Measurements from ENCODE around the gene SCGB2B2.
A peak's percentile ranks its signal among the peaks of the same experiment; 100 is the strongest.
"Not testable (repeated sequence)": the region's sequence is repeated elsewhere in the genome, so short reads cannot be mapped to it uniquely, and the experiment has no call there.

Gene SCGB2B2

DNA sequence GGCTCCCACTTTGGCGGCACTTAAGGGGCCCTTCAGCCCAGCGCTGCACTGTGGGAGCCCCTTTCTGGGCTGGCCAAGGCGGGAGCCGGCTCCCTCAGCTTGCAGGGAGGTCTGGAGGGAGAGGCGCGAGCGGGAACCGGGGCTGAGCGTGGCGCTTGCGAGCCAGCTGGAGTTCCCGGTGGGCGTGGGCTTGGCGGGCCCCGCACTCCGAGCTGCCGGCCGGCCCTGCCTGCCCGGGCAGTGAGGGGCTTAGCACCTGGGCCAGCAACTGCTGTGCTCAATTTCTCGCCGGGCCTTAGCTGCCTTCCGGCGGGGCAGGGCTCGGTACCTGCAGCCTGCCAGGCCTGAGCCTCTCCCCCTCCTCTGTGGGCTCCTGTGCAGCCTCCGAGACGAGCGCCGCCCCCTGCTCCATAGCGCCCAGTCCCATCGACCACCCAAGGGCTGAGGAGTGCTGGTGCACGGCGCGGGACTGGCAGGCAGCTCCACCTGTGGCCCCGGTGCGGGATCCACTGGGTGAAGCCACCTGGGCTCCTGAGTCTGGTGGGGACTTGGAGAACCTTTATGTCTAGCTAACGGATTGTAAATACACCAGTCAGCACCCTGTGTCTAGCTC is 8.8 kb downstream of the SCGB2B2 start:
- DNase-seq = not testable (repeated sequence)

DNA sequence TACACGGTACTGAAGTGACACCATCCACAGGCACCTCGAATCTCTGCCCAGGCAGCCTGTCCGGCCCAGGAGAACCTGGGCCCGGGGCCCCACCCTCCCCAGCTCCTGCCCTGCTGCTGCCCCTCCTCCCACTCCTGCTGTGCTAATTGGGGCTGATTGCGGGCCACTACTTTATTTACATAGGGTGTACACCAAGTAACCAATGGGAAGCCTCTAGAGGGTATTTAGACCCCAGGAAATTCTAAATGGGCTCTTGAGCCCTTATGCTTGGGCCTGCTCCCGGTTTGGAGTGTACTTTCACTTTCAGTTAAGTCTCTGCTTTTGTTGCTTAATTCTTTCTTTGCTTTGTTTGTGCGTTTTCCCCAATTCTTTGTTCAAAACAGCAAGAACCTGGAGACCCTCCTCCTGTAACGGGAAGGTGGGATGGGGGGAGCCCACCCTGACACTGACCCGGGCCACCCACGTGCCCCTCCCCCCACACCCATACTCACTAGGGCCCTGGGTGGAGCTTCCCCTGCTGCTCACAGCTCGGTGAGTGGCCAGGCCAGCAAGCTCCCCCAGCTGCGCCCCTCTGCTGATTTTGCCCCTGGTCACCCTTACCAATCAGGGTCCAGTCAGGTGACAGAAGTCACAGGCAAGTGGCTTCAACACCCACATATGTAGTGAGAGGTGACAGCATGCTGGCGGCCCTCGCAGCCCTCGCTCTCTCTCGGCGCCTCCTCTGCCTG is 9.4 kb downstream of the SCGB2B2 start:
- DNase-seq = no peak

DNA sequence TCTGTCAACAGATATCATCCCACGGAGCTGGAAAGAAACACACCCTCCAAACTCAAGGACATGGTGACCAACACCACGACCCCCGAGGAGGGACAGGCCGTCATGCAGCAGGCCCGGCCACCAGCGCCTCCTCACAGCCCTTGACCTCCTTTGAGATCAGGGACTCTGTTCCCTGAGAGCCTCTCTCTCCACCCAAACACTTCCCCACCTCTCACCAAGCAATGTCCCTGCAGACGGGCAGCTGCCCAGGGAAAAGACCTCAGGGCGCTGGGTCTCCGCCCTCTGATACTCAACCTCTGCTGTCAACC is 10.0 kb downstream of the SCGB2B2 start:
- no peak for DNase-seq

DNA sequence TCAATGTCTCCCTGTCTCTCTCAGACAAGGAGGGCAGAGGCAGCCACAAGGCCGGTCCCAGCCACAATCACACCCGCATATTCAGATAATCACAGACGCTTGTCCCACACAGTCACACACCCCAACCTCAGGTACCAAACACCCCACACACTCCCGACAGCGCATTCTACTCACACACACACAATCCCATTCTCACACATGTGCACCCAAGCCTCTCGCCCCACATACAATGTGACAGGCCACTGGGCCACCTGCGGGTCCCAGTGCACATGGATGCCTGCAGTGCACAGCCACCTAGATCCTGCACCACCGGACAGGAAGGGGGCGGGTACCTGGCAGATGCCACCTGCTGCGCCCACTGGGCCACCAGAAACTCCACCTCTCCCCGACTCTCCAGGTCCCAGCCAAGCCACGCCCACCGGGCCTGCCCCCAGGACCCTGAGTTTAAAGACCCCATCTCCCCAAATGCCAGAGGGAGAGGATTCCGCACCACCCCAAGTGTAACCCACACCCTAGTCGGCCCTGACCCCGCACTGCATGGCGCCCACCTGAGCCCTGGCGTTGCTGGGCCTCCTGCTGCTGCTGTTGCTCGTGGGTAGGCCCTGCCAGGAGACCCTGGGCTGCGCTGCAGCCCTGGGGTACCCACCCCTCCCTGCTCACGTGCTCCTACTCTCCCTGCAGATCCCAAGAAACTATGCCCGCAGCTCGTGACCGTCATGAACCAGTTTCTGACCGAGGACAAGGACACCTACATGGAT is 10.6 kb downstream of the SCGB2B2 start:
- DNase-seq = no peak

DNA sequence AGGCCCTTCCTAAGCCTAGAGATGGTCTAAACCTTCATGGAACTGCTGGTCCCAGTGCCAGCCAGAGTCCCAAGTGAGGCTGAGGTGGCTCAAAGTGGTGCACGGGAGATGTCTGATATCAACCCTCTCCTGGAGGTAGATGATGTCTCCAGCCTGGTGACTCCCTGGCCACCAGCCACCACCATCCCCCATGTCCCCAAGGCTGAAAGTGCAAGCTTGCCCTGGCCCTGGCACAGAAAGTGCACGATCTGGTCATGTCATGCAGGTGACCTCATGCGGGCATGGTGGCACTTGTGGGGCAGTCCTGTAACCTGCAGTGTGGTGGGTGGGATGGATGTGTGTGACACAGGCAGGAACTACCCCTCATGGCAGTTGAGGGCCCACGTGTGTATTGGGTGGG is 11.7 kb downstream of the SCGB2B2 start:
- not testable (repeated sequence) for DNase-seq

DNA sequence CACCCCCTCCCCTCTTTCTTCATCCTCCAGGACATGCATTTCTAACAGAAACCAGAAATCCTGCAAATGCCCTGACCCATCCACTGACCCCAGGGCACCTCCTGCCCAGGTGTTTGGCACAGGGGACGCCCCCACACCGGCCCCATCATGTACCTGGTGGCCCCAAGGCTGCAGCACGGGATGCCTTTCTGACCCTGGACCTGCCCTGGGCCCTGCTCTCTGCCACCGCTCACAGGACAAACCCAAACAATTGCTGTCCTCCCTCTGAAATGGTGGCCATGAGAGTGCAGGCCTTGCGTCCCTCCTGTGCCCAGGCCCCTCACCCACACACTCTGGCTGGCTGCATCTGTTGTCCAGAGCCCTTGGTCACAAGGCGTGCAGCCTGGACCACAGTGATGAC is 12.1 kb downstream of the SCGB2B2 start:
- DNase-seq = no peak

DNA sequence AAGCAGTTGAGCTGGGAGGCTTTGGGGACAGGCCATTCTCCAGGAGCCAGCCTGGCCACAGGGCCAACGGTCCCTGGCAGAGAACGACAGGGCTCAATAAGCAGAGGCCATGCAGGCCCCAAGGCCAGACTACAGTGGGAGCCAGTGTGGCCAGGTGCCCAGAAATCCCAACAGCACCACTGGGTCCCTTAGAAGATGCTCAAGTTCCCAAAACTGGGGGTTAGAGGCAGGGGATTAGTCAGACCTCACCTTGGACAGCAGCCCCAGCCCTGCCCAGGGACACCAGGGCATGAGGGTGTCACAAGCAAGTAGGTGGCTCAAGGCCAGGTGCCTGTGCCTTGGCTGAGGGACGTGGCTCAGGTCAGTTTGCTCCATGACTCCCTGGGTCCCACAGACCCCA is 12.8 kb downstream of the SCGB2B2 start:
- DNase-seq = no peak

DNA sequence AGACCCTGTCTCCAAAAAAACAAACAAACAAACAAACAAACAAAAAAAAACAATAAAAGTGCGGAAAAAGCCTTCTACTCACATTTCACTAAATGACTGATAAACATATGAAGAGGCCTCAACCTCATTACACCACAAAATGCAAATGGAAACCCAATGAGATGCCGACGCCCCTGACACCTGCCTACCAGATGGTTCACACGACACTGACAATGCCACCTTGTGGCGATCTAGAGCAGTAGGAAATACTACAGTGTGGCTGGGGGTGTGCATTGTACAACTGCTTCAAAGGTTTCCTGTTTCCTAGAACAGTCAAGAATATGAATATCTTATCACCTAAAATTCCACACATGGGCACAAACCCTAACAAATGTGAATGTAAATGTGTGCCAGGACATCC is 14.0 kb downstream of the SCGB2B2 start:
- DNase-seq = peak; percentile 52

DNA sequence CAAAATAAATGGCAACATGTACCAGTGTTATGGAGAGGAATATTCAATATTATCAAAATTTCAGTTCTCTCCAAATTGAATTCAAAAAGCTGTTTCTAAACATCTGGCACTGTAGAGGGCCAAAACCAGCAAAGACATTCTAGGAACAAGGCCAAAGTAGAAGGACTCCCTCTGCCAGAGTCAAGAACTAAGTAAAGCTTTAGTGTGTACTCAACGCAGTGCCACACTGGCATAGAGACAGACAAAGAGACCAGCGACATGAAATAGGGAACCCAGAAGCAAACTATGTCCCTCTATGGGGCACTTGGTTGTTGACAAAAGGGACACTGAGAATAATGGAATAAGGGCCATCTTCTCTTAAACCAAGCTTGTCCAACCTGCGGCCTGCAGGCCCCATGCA is 15.6 kb downstream of the SCGB2B2 start:
- DNase-seq = no peak

DNA sequence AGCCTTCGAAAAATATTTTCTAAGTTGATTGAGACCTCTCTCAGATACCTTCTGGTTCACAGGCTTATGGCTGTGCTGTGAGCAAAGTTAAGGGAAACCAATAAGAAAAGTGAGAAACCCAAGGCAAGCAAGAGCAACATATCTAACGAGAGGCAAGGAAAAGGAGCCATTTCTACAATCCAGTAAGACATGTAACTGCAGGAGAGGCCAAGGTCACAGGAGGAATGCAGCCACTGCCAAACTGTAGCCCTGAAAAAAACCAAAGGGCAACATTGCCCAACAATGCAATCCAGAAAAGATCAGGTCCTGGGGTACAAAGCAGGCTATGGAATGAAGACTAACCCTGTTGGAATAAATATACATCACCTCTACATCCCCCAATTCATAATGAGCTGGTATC is 21.3 kb downstream of the SCGB2B2 start:
- no peak for DNase-seq

DNA sequence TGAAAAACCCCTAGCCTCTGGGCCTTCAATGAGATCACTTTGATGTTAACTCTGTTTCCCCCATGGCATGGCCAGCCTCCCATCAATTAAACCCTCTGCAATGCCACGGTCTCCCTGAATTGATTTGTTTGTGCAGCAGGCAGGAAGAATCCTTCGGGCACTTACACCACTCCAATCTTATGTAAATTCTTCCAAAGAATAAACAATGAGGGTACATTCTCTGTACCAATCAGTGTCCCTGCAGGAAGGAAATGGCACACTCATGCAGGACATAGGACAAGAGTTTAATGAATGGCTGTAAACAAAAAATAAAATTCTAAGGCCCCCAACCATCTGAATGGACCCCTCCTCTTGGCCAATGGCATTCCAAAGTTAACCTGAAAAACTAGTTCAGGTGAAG is 22.2 kb downstream of the SCGB2B2 start:
- DNase-seq = no peak

DNA sequence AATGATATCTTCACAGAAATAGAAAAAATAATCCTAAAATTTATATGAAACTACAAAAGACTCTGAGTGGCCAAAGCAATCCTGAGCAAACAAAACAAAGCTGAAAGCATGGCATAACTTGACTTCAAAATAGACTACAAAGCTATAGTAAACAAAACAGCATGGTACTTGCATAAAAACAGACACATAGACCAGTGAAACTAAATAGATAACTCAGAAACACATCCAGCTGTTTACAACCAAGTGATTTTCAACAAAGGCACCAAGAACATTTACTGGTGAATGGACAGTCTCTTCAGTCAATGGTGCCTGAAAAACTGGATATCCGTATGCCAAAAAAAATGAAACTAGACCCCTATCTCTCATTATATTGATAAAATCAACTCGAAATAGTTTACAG is 25.2 kb downstream of the SCGB2B2 start:
- DNase-seq = no peak

DNA sequence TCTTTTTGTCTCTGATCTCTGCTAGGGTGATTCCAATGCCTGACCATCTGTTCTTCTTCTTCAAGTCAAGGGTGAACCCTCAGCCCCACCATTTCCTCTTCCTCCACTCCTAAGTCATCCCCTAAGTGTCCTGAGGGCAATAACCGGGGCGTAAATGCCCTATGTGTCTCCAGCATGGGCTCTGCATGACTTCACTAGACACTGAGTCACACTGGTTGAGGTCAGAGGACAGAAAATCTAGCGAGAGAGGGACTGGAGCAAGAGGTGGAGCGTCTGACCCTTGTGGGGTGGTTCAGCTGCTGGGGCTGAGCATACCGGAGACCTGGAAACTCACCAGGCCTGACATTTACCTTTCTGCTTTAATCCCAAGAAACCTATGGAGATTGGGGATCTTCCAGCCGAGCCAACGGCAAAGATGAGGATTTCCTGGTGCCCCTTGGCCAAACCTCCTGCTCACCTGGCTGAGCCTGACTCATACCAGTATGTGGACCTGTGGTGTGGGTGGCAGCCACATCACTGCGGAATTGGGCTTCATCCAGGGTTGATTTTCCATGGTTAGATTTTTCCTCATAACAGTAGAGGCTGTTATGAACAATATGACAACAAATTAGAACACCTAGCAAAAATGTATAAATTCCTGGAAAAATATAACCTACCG is 26.9 kb downstream of the SCGB2B2 start:
- DNase-seq = no peak

DNA sequence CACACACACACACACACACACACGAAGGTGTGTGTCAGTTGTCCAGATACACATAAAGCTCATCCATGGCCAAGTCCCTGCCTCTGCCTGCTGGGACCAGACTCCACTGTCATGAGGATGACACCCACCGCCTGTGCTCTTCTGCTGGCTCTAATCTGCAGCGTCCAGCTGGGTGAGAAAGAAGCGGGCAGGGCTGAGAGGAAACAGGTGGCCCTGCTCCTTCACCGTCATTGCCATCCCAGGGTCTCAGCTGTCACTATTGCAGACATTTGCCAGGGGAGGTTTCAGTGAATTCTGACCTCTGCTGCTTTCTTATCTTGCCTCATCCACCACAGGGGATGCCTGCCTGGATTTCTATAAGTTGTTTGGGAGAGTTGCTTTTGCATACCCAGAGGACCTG is 31.4 kb downstream of the SCGB2B2 start:
- no peak for DNase-seq

DNA sequence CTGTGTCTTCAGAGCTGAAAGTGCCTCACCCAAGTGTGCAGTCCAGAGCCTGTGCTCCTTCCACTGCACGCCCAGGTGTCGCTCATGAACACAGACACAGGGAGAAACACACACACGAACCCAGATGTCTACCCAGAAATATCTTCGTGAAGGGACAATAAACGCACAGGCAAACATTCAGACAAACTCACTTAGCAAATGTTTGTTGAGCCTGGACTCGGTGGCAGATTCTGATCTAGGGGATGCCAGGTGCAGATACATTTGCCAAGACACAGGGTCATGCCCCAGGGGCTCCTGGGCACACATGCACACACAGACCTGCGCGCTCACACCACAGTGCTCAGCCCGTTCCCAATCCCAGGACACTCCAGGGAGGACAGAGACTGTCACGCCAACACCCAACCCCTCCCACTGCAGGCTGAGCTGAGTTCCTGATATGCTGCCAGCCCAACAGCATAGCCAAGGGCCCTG is 31.9 kb downstream of the SCGB2B2 start:
- DNase-seq = no peak

DNA sequence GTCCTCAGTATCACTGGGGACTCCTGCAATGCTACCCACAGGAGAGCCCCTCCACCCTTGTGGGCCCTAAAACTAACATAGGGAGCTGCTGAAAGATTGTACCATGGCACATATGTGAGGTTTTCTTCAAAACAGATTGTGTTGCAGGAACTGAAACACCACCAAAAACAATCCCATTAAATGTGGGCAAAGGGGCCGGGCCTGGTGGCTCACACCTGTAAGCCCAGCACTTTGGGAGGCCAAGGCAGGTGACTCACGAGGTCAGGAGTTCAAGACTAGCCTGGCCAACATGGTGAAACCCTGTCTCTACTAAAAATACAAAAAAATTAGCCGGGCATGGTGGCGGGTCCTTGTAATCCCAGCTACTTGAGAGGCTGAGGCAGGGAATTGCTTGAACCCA is 34.7 kb downstream of the SCGB2B2 start:
- no peak for DNase-seq

DNA sequence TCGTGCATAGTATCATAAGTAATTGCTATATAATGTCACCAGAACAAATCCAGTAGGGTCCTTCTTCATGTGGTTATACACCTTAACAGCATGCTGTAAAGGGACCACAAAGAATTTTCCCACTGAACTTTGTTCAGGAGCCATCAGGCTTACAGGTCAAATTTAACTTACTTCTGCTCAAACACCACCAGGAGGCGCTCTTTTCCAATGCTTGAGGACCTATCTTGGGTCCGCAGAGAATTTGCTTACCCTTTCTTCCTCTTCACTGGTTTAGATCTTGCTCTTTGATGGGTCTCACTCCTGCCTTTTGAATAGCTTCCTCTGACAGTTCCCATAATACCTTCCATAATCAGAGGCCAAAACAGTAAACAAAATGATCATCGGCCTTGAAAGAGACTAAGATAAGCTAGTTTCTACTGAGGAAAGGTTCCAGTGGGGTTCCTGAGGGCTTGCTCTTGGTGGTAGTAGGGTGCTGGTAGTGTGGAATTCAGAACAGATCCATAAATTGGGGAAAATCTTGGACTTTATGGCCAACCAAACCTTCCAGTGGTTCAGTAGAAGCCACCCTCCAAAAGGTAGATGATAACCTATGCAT is 37.4 kb downstream of the SCGB2B2 start:
- peak; percentile 68 for DNase-seq

DNA sequence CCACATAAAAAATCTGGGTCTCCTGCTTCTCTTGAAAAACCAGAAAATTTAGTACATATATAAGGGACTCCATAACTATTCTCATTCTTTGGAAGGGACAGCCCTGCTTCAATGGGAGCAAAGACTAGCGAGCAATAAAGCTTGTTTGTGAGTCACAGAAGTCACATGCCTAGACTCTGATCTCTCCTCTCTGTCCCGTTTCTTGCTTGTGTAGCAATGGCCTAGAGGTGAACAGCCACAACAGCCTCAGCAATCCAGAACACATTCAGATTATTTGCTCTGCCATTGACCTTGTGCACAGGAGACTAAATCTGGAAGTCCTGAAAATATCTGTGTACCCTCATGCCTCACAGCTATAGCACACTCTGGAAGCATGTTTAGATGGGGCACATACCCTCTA is 43.2 kb downstream of the SCGB2B2 start:
- DNase-seq = no peak

All from NCI-H1694 (cell line).